Loucy (cell line): ENCODE results near the gene ALPK3.

ENCODE experiments used
- H2AFZ ChIP-seq: fragments of 200-600 bp; sonication (generic); 2 replicates; pipeline ENCODE4 v1.6.0; 2016; ENCODE audit warnings: antibody characterized with exemption, mild to moderate bottlenecking, low read length, moderate library complexity
- H3F3A ChIP-seq: fragments of 200-600 bp; 2 replicates; pipeline ENCODE4 v1.6.0; 2016; ENCODE audit warnings: antibody characterized with exemption, low read depth, mild to moderate bottlenecking
- H3K27me3 ChIP-seq: fragments of 200-600 bp; sonication (generic); 2 replicates; pipeline ENCODE4 v1.6.1; 2014; ENCODE audit warnings: low read length, mild to moderate bottlenecking; ENCODE audit not compliant: insufficient read depth, poor library complexity, severe bottlenecking
- H3K36me3 ChIP-seq: fragments of 200-600 bp; sonication (generic); 2 replicates; pipeline ENCODE4 v1.6.1; 2016; ENCODE audit warnings: low read length; ENCODE audit not compliant: insufficient read depth
- H3K4me1 ChIP-seq: fragments of 200-600 bp; sonication (generic); 2 replicates; pipeline ENCODE4 v1.5.1; 2014; ENCODE audit warnings: low read length, mild to moderate bottlenecking; ENCODE audit not compliant: insufficient read depth, poor library complexity, severe bottlenecking
- H3K4me2 ChIP-seq: fragments of 200-600 bp; sonication (generic); 2 replicates; pipeline ENCODE4 v1.6.0; 2014; ENCODE audit warnings: antibody characterized with exemption, low read length, low read depth, mild to moderate bottlenecking; ENCODE audit not compliant: poor library complexity, severe bottlenecking
- H3K4me3 ChIP-seq: fragments of 200-600 bp; sonication (generic); 2 replicates; pipeline ENCODE4 v1.5.1; 2014; ENCODE audit warnings: low read length, mild to moderate bottlenecking, mixed read lengths; ENCODE audit not compliant: poor library complexity, severe bottlenecking
- H3K79me2 ChIP-seq: fragments of 200-600 bp; sonication (generic); 2 replicates; pipeline ENCODE4 v1.6.1; 2014; ENCODE audit warnings: low read length; ENCODE audit not compliant: insufficient read depth
- H3K9ac ChIP-seq: fragments of 200-600 bp; sonication (generic); 2 replicates; pipeline ENCODE4 v1.6.0; 2014; ENCODE audit warnings: mild to moderate bottlenecking, low read depth, low read length, moderate library complexity; ENCODE audit not compliant: poor library complexity, severe bottlenecking
- H3K9me2 ChIP-seq: fragments of 200-600 bp; sonication (generic); replicated peaks from 2 replicates; pipeline ENCODE4 v1.6.1; 2016; ENCODE audit warnings: low read depth, low read length, mixed read lengths
- H3K9me3 ChIP-seq: fragments of 200-600 bp; sonication (generic); 2 replicates; pipeline ENCODE4 v1.6.1; 2014; ENCODE audit warnings: mild to moderate bottlenecking, antibody characterized with exemption, low read length, low read depth; ENCODE audit not compliant: insufficient read depth
- H4K20me1 ChIP-seq: fragments of 200-600 bp; sonication (generic); 2 replicates; pipeline ENCODE4 v1.6.0; 2014; ENCODE audit warnings: antibody characterized with exemption, low read length, mild to moderate bottlenecking; ENCODE audit not compliant: insufficient read depth, poor library complexity, severe bottlenecking
- EZH2phosphoT487 ChIP-seq: fragments of 200-600 bp; IDR thresholded peaks from 2 replicates; pipeline ENCODE4 v1.6.1; 2018; ENCODE audit warnings: antibody characterized with exemption, mild to moderate bottlenecking, moderate library complexity, borderline replicate concordance
- TF ChIP-seq, protein P1 (sequence below): fragments of 200-600 bp; sonication (generic); conservative IDR thresholded peaks from 2 replicates; pipeline ENCODE4 v1.5.1; 2014; ENCODE audit warnings: mild to moderate bottlenecking, antibody characterized with exemption, low read length

ALPK3 gene

DNA sequence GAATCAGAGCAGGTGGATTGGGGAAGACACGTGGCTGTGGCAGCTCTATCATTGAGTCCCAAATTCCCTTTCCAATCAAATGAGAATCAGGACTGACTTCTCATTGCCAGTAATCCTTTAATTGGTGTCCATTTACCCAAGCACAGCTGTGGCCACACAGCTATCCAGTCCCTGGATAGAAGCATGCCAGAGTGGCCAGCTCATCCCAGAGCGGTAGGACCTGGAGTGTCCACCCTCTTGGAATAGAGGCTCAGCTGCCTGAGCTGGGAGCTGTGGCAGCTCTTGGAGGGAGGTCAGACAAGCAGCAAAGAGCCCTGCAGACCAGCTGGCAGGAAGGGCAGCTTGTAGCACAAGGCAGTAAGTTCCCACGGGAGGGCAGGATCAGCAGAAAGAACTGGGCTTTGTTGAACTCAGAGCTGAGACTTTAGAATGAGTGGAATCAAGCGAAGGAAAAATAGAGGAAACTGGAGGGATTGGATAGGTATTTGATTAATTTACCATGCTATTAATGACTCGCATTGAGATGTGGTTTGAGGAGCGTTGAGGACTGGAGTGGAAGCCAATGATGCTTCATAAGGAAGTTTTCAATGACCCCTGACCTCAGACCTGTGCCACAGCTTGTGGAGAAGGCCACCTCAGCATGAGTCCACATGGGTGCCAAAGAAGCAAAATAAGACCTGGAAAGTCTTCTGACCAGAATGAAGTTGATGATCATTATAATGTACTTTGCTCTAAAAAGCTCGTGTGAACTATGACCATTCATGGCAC is 6.9 kb upstream of the ALPK3 start:
- Histone ChIP-seq H3K79me2 (no peaks in the 10 kb centered on the region), H3K9me2 (no peaks in the 10 kb centered on the region), H3K9me3 (no peaks in the 10 kb centered on the region), H3K36me3 (peaks cover under 1% of the 10 kb centered on the region; the same call in 1 of the 2 replicates), H3K4me2 (no peak overlapping the region), H3K4me1 (peaks cover 3% of the 10 kb centered on the region), H3F3A (no peaks in the 10 kb centered on the region), H2AFZ (no peak overlapping the region), H3K4me3 (no peak overlapping the region), H4K20me1 (no peaks in the 10 kb centered on the region), H3K27me3 (no peaks in the 10 kb centered on the region), H3K9ac (no peak overlapping the region)
- TF ChIP-seq, protein P1, sequence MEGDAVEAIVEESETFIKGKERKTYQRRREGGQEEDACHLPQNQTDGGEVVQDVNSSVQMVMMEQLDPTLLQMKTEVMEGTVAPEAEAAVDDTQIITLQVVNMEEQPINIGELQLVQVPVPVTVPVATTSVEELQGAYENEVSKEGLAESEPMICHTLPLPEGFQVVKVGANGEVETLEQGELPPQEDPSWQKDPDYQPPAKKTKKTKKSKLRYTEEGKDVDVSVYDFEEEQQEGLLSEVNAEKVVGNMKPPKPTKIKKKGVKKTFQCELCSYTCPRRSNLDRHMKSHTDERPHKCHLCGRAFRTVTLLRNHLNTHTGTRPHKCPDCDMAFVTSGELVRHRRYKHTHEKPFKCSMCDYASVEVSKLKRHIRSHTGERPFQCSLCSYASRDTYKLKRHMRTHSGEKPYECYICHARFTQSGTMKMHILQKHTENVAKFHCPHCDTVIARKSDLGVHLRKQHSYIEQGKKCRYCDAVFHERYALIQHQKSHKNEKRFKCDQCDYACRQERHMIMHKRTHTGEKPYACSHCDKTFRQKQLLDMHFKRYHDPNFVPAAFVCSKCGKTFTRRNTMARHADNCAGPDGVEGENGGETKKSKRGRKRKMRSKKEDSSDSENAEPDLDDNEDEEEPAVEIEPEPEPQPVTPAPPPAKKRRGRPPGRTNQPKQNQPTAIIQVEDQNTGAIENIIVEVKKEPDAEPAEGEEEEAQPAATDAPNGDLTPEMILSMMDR = no peak
- TF ChIP-seq EZH2phosphoT487 = no peak

DNA sequence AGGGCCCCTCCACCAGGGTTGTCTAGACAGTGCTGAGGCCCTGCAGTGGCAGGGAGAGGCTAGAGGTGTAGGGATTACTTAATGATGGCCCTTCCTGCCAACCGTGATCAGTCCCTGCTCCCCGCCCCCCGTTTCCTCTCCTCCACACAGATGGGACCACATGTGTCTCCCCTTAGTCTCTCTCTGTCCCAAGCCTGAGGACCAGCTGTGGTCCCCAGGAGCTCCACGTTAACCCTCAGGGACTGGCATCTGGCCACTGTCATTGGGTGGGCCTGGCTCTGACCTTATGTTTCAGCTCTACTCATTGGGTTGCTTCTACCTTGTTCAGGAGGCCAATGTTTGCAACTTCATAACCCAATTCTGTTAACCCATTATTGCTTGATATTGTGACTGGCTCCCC is 6.0 kb upstream of the ALPK3 start:
- Histone ChIP-seq H3K79me2 (no peaks in the 10 kb centered on the region), H3K9me3 (no peaks in the 10 kb centered on the region), H2AFZ (no peak overlapping the region), H3K9me2 (no peaks in the 10 kb centered on the region), H4K20me1 (no peaks in the 10 kb centered on the region), H3K27me3 (no peaks in the 10 kb centered on the region), H3F3A (no peaks in the 10 kb centered on the region), H3K4me3 (no peak overlapping the region), H3K36me3 (no peaks in the 10 kb centered on the region), H3K4me2 (no peak overlapping the region), H3K9ac (no peak overlapping the region), H3K4me1 (peaks cover 3% of the 10 kb centered on the region)
- TF ChIP-seq, protein P1 = no peak
- TF ChIP-seq EZH2phosphoT487 = no peak

DNA sequence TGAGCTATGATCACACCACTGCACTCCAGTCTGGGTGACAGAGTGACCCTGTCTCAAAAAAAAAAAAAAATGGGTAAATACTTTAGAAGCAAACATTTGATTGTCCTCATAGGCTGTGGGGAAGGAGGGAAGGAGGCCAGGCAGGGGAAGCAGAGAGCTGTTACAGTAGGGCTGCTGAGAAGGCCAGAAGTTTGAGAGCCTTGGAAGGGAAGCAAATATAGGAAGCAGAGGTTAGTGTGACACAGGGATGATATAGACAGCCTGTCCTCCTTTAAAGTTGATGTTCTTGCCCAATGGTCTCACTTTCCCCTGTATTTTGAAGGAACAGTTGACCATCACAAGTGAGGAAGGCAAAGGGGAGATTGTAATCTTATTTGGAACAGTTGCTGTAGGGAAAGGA is 5.3 kb upstream of the ALPK3 start:
- Histone ChIP-seq H3K27me3 (no peaks in the 10 kb centered on the region), H3K9me2 (no peaks in the 10 kb centered on the region), H3K4me3 (no peak overlapping the region), H3K4me2 (no peak overlapping the region), H3F3A (no peaks in the 10 kb centered on the region), H3K4me1 (peaks cover 3% of the 10 kb centered on the region), H3K79me2 (no peaks in the 10 kb centered on the region), H4K20me1 (no peaks in the 10 kb centered on the region), H3K36me3 (no peaks in the 10 kb centered on the region), H3K9me3 (no peaks in the 10 kb centered on the region), H2AFZ (no peak overlapping the region), H3K9ac (no peak overlapping the region)
- TF ChIP-seq, protein P1 = no peak
- no peak for TF ChIP-seq EZH2phosphoT487
